ENCODE results near the gene RASGEF1C. TPM values are rescaled to one million over a fixed set of nuclear protein-coding genes. Genes with fewer than 3 reads are reported as not detected.

Gene RASGEF1C
- total and polyA plus RNA-seq, 2 experiments from 2014 or later: 0.40 to 0.42 TPM

DNA sequence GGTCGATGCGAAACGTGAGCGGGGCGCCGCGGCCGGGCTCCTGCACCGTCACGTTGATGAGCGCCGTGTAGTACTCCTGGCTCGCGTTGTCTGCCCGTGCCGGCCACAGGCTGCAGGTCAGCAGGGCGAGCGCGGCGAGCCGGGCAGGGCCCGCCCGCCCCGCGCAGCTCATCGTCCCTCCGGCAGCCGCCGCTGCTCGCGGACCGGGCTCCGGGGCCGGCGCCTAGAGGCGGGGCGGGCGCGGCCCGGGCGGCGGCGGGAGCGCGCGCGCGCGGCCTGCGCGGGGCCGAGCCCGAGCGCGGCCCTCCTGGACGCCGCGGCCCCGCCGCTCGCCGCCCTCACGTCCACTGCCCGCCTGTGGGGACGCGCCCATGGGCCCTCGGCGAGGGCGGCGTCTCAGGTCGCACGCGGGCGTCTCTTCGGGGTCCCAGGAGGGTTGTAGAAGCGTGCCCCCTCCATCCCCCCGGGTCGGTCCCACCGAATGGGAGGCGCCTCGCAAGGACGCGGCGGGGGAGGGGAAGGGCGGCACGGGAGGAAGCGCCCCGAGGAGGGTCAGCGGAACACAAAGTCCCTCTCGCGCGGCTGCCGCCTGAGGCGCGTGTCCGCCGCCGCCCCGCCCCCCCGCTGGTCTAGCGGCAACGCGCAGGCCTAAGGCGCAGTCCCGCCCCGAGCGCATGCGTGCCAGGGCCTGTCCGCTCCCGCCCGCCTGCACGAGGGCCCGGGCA, 137.3 kb downstream of the RASGEF1C start, which contains the start of gene RNF130:
TSS of gene RNF130 (minus strand) at position 229 of the 725 bp plus-strand sequence. CDS start at position 172, 57 bp downstream.
- H3K27ac Mint-ChIP-seq: peak within 1 kb of the TSS; percentile 58; the same call in 1 of the 2 replicates
- H3K4me3 Mint-ChIP-seq: peak within 1 kb of the TSS; percentile 87
- TF ChIP-seq POLR2AphosphoS5 (IDR thresholded peaks at IDR 0.05; ENCODE audit: low read depth) (peak; percentile 64), ZNF331 (CRISPR knock-in tag; IDR thresholded peaks at IDR 0.05; ENCODE audit: low read depth) (0 out of 2 replicates have a peak, but pooled peaks have one; percentile 20)
- TF ChIP-seq, protein P1, sequence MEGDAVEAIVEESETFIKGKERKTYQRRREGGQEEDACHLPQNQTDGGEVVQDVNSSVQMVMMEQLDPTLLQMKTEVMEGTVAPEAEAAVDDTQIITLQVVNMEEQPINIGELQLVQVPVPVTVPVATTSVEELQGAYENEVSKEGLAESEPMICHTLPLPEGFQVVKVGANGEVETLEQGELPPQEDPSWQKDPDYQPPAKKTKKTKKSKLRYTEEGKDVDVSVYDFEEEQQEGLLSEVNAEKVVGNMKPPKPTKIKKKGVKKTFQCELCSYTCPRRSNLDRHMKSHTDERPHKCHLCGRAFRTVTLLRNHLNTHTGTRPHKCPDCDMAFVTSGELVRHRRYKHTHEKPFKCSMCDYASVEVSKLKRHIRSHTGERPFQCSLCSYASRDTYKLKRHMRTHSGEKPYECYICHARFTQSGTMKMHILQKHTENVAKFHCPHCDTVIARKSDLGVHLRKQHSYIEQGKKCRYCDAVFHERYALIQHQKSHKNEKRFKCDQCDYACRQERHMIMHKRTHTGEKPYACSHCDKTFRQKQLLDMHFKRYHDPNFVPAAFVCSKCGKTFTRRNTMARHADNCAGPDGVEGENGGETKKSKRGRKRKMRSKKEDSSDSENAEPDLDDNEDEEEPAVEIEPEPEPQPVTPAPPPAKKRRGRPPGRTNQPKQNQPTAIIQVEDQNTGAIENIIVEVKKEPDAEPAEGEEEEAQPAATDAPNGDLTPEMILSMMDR (conservative IDR thresholded peaks at IDR 0.05; ENCODE audit: low read depth in 2 of 2): no peak
- Histone ChIP-seq H4K20me1 (replicated peaks; ENCODE audit: insufficient read depth) (peaks cover 21% of the 10 kb centered on the region), H3K4me1 (ENCODE audit: insufficient read depth) (peaks cover 36% of the 10 kb centered on the region), H3K27me3 (ENCODE audit: insufficient read depth) (peaks cover 35% of the 10 kb centered on the region), H3K79me2 (replicated peaks; ENCODE audit: insufficient read depth) (peaks cover 45% of the 10 kb centered on the region), H3K36me3 (ENCODE audit: insufficient read depth) (no peaks in the 10 kb centered on the region), H3K27ac (ENCODE audit: low read depth) (no peak within 1 kb of the TSS), H3K9me2 (ENCODE audit: insufficient read depth) (no peaks in the 10 kb centered on the region), H3K4me2 (peak within 1 kb of the TSS; percentile 85), H2AFZ (no peak within 1 kb of the TSS), H3F3A (replicated peaks; ENCODE audit: low read depth) (no peaks in the 10 kb centered on the region), H3K4me3 (peak within 1 kb of the TSS; percentile 91)
- H3K9me3 Mint-ChIP-seq: peaks cover 22% of the 10 kb centered on the region
- ATAC-seq (peak; percentile 70), DNase-seq (ENCODE audit: low spot score) (peak; percentile 95)
- peaks cover 17% of the 10 kb centered on the region for H3K36me3 Mint-ChIP-seq (ENCODE audit: low read depth)
- H3K4me1 Mint-ChIP-seq: peaks cover 34% of the 10 kb centered on the region
- H3K27me3 Mint-ChIP-seq (ENCODE audit: insufficient read depth, low read depth, poor library complexity): peaks cover 29% of the 10 kb centered on the region

DNA sequence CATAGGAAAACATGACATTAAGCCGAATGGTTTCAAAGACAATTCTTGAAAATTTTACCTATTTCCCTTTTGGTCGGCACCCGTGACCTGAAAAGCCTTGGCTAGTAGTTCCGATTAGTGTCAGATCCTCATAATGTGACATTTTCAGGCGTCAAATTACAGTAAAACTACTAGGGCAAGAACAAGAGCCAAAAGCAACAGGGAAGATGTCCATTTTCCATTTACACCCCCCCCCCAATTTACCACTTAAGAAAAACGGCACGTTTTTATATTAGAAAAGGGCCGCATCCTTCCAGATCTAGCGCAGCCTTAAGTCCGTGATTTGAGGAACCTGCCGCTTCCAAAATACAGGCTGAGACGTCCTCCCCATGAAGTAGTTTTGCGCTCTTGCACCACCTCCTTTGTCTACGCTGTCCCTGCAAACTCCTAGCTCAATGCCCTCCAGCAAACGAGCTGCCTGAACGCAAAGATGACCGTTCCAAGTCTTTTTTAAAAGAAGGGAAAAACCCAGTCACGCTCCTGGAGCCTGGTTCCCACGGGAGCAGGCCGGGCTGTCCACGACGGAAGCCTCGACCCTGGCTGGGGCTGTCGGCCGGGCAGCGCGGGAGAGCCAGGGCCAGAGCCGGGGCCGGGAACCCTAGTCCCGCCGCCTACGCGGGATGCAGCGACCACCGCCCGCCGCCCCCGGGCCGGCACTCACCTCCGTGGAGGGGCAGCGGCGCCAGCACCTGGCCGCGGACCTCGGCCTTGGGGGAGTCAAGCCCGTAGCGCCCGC, 138.1 kb downstream of the RASGEF1C start:
- H3K79me2 ChIP-seq (replicated peaks; ENCODE audit: insufficient read depth): peaks cover 52% of the 10 kb centered on the region
- H4K20me1 ChIP-seq (replicated peaks; ENCODE audit: insufficient read depth): peaks cover 27% of the 10 kb centered on the region
- Mint-ChIP-seq H3K4me1 (peaks cover 34% of the 10 kb centered on the region), H3K27me3 (ENCODE audit: insufficient read depth, low read depth, poor library complexity) (peaks cover 29% of the 10 kb centered on the region), H3K27ac (peak overlapping the region; percentile 58; the same call in 1 of the 2 replicates), H3K36me3 (ENCODE audit: low read depth) (peaks cover 21% of the 10 kb centered on the region), H3K9me3 (peaks cover 22% of the 10 kb centered on the region), H3K4me3 (peak overlapping the region; percentile 87)
- H2AFZ ChIP-seq: no peak overlapping the region
- H3K27ac ChIP-seq (ENCODE audit: low read depth): no peak overlapping the region
- H3K36me3 ChIP-seq (ENCODE audit: insufficient read depth): no peaks in the 10 kb centered on the region
- peaks cover 36% of the 10 kb centered on the region for H3K4me1 ChIP-seq (ENCODE audit: insufficient read depth)
- peak; percentile 56 for DNase-seq (ENCODE audit: low spot score)
- peaks cover 35% of the 10 kb centered on the region for H3K27me3 ChIP-seq (ENCODE audit: insufficient read depth)
- peak overlapping the region; percentile 91 for H3K4me3 ChIP-seq
- H3K9me2 ChIP-seq (ENCODE audit: insufficient read depth): no peaks in the 10 kb centered on the region
- peak; percentile 35 for ATAC-seq
- H3F3A ChIP-seq (replicated peaks; ENCODE audit: low read depth): no peaks in the 10 kb centered on the region
- H3K4me2 ChIP-seq: peak overlapping the region; percentile 85
- TF ChIP-seq EZH2phosphoT487 (IDR thresholded peaks at IDR 0.05; ENCODE audit: unreplicated experiment) (no peak), ZNF331 (CRISPR knock-in tag; IDR thresholded peaks at IDR 0.05; ENCODE audit: low read depth) (no peak), STAT1 (IDR thresholded peaks at IDR 0.05; ENCODE audit: unreplicated experiment) (no peak), NANOG (IDR thresholded peaks at IDR 0.05; ENCODE audit: borderline replicate concordance) (no peak), CREB1 (CRISPR knock-in tag; IDR thresholded peaks at IDR 0.05; ENCODE audit: low read depth) (no peak), ZNF114 (CRISPR knock-in tag; IDR thresholded peaks at IDR 0.05) (no peak)
- TF ChIP-seq, protein P2, sequence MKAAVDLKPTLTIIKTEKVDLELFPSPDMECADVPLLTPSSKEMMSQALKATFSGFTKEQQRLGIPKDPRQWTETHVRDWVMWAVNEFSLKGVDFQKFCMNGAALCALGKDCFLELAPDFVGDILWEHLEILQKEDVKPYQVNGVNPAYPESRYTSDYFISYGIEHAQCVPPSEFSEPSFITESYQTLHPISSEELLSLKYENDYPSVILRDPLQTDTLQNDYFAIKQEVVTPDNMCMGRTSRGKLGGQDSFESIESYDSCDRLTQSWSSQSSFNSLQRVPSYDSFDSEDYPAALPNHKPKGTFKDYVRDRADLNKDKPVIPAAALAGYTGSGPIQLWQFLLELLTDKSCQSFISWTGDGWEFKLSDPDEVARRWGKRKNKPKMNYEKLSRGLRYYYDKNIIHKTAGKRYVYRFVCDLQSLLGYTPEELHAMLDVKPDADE (IDR thresholded peaks at IDR 0.05): no peak
- TF ChIP-seq, protein P1 (conservative IDR thresholded peaks at IDR 0.05; ENCODE audit: low read depth in 2 of 2): no peak
- TF ChIP-seq, protein P3, sequence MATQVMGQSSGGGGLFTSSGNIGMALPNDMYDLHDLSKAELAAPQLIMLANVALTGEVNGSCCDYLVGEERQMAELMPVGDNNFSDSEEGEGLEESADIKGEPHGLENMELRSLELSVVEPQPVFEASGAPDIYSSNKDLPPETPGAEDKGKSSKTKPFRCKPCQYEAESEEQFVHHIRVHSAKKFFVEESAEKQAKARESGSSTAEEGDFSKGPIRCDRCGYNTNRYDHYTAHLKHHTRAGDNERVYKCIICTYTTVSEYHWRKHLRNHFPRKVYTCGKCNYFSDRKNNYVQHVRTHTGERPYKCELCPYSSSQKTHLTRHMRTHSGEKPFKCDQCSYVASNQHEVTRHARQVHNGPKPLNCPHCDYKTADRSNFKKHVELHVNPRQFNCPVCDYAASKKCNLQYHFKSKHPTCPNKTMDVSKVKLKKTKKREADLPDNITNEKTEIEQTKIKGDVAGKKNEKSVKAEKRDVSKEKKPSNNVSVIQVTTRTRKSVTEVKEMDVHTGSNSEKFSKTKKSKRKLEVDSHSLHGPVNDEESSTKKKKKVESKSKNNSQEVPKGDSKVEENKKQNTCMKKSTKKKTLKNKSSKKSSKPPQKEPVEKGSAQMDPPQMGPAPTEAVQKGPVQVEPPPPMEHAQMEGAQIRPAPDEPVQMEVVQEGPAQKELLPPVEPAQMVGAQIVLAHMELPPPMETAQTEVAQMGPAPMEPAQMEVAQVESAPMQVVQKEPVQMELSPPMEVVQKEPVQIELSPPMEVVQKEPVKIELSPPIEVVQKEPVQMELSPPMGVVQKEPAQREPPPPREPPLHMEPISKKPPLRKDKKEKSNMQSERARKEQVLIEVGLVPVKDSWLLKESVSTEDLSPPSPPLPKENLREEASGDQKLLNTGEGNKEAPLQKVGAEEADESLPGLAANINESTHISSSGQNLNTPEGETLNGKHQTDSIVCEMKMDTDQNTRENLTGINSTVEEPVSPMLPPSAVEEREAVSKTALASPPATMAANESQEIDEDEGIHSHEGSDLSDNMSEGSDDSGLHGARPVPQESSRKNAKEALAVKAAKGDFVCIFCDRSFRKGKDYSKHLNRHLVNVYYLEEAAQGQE (IDR thresholded peaks at IDR 0.05; ENCODE audit: unreplicated experiment): no peak

Measured in GM23338 (cell line).